ENCODE data around the gene CST9.

CST9 gene

GRCh38 chr20:23630392-23630849 is 24.7 kb upstream of the CST9 start:
- H3K9me3 ChIP-seq: no peaks in the 10 kb centered on the region

DNA sequence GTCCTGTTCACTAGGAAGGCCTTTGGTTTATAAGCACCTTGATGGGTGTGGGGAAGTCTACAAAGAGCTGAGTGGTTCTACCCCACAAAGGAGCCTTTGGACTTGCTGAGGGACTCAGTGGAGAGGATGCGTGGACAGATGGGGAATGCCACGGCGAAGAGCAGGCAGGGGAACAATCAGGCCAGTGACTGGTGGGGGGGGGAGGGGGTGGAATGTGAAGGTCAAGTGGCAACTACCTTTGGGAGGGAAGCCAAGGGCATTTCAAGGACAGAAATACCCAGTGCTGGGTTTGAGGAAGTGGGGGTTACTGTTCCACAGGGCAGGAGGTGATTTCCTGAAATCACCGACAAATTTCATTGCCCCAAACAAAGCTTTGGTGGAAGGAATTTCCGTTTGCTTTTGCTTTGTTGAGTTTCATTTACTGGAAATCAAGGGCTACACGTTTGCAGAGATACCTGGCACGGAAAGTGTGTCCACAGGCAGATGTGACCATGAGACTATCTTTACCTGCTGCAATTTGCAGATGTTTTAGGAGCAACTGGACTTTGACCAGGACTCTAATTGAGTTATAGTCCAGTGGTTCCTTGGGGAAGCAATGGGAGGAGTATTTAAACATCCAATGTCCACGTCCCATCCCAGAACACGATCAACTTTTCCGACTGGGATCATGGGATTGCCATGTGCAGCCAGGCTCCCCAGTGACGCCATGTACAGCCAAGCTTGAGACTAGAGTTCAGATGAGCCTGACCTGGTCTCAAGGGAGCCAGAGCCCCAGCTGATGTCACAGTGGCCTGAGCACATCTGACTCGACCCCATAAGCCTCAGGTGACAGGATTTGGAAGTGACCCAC is 24.1 kb upstream of the CST9 start:
- Histone ChIP-seq H3K36me3 (no peaks in the 10 kb centered on the region), H3K4me1 (no peaks in the 10 kb centered on the region), H3K4me3 (ENCODE audit: low read depth, low read length) (no peak overlapping the region), H3K9me3 (no peaks in the 10 kb centered on the region), H3K27me3 (no peaks in the 10 kb centered on the region; the same call in 1 of the 2 replicates)
- no peak for TF ChIP-seq CTCF (IDR thresholded peaks at IDR 0.05; ENCODE audit: low read depth, low read length)
- no peak for DNase-seq

More at GRCh38 chr20:23630392-23630849, 24.7 kb upstream of the CST9 start:
- Histone ChIP-seq H3K4me1 (no peaks in the 10 kb centered on the region), H3K4me3 (ENCODE audit: low read depth, low read length) (no peak overlapping the region), H3K36me3 (no peaks in the 10 kb centered on the region), H3K27me3 (no peaks in the 10 kb centered on the region; the same call in 1 of the 2 replicates)
- no peak for TF ChIP-seq CTCF (IDR thresholded peaks at IDR 0.05; ENCODE audit: low read depth, low read length)
- DNase-seq: no peak

DNA sequence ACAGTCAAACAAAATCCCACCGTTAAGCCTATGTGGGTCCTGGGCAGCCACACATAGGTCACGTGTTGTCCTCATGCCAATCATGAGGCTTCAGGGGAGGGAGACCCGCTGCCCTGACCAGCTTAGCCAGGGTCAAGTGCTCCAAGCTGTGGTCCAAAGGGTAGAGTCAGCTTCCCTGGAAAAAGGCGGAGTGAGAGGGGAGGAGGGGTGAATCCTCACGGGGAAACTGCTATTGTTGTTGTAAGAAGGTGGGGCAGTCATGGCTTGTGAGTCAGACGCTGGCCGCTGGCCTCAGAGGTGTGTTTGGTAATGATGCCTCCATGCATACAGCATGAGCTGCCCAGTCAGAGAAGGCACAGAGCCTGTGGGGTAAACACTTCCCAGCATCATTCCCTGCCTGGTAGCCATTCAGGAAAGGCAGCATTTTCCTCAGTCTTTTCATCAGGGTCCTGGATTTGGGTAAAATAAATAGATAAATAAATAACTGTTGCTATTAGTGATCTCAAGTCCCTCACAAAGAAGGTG is 23.4 kb upstream of the CST9 start:
- no peaks in the 10 kb centered on the region for H3K4me1 ChIP-seq
- H3K4me3 ChIP-seq (ENCODE audit: low read depth, low read length): no peak overlapping the region
- H3K9me3 ChIP-seq: no peaks in the 10 kb centered on the region
- DNase-seq: no peak
- no peaks in the 10 kb centered on the region; the same call in 1 of the 2 replicates for H3K27me3 ChIP-seq
- TF ChIP-seq CTCF (IDR thresholded peaks at IDR 0.05; ENCODE audit: low read depth, low read length): no peak
- no peaks in the 10 kb centered on the region for H3K36me3 ChIP-seq

DNA sequence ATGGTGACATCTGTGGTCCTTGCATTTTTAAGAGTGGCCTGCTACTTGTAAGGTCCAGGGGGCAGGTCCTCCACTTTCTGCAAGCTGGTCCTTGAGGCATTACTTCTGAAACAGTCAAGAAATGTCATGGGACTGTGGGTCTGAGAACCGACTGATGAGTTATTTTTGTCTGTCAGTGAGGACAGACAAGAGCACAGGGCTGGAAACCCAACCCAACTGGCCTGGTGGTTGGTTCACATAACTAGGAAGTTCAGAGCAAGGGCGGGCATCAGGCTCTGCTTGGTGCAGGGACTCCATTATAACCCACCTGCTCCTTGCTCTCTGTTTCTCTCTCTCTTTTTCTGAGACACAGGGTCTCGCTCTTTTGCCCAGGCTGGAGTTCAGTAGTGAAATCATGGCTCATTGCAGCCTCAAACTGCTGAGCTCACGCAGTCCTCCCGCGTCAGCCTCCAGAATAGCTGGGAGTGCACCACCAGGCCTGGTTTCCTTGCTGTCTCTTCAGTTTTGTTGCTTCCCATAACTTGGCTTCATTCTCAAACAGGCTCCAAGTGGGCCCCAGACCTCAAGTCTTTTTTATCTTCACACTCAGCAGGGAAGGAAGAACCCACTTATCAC is 22.8 kb upstream of the CST9 start:
- no peak overlapping the region for H3K4me3 ChIP-seq (ENCODE audit: low read depth, low read length)
- H3K9me3 ChIP-seq: no peaks in the 10 kb centered on the region
- DNase-seq: no peak
- no peaks in the 10 kb centered on the region for H3K36me3 ChIP-seq
- no peaks in the 10 kb centered on the region; the same call in 1 of the 2 replicates for H3K27me3 ChIP-seq
- no peak for TF ChIP-seq CTCF (IDR thresholded peaks at IDR 0.05; ENCODE audit: low read depth, low read length)
- no peaks in the 10 kb centered on the region for H3K4me1 ChIP-seq

GRCh38 chr20:23627501-23627900 is 21.8 kb upstream of the CST9 start:
- Histone ChIP-seq H3K9me3 (no peaks in the 10 kb centered on the region), H3K4me1 (no peaks in the 10 kb centered on the region), H3K36me3 (no peaks in the 10 kb centered on the region), H3K27me3 (no peaks in the 10 kb centered on the region; the same call in 1 of the 2 replicates), H3K4me3 (ENCODE audit: low read depth, low read length) (no peak overlapping the region)
- DNase-seq: no peak
- no peak for TF ChIP-seq CTCF (IDR thresholded peaks at IDR 0.05; ENCODE audit: low read depth, low read length)

Data from BE2C (cell line).